GM21737 (cell line): ENCODE measurements around the gene PCDHGB7.
"Not testable (repeated sequence)": the region's sequence is repeated elsewhere in the genome, so short reads cannot be mapped to it uniquely, and the experiment has no call there.

Experiments used
- ATAC-seq: cut with Tn5 transposase; IDR thresholded peaks from one replicate; pipeline ENCODE4 v1.9.1; 2021; ENCODE audit warnings: mild to moderate bottlenecking, moderate library complexity; ENCODE audit not compliant: unreplicated experiment

The PCDHGB7 gene

GRCh38 chr5:141394401-141395187 lies 22.9 kb upstream of the PCDHGB7 start:
- not testable (repeated sequence) for ATAC-seq

GRCh38 chr5:141397756-141398551 lies 19.5 kb upstream of the PCDHGB7 start, which contains the start of gene PCDHGB5:
PCDHGB5 (plus strand) TSS chr5:141397947; CDS start chr5:141398128, 181 bp downstream.
- peak; percentile 88 for ATAC-seq

GRCh38 chr5:141398608-141399007 lies 18.9 kb upstream of the PCDHGB7 start:
- no peak for ATAC-seq

- ATAC-seq = no peak
These were observed 17.8 kb upstream of the PCDHGB7 start for GRCh38 chr5:141399555-141400258.

GRCh38 chr5:141402553-141403243 lies 14.8 kb upstream of the PCDHGB7 start, which contains the start of gene PCDHGA9:
PCDHGA9 (plus strand) TSS chr5:141402778; CDS start chr5:141402953, 175 bp downstream.
- ATAC-seq = no peak

GRCh38 chr5:141403387-141403786 lies 14.1 kb upstream of the PCDHGB7 start:
- no peak for ATAC-seq

GRCh38 chr5:141407790-141408505 lies 9.5 kb upstream of the PCDHGB7 start, which contains the start of gene PCDHGB6:
PCDHGB6 (plus strand) TSS chr5:141408021; CDS start chr5:141408203, 182 bp downstream.
- not testable (repeated sequence) for ATAC-seq

- ATAC-seq = no peak
These were observed 7.7 kb upstream of the PCDHGB7 start for GRCh38 chr5:141409598-141410306.

- ATAC-seq = no peak
These were observed 5.9 kb upstream of the PCDHGB7 start for GRCh38 chr5:141411575-141411974.

GRCh38 chr5:141412854-141413539 lies 4.5 kb upstream of the PCDHGB7 start, which contains the start of gene PCDHGA10:
PCDHGA10 (plus strand) TSS chr5:141412987; CDS start chr5:141413176, 189 bp downstream.
- ATAC-seq = peak; percentile 62

- no peak for ATAC-seq
These were observed 3.9 kb upstream of the PCDHGB7 start for GRCh38 chr5:141413540-141414069.

GRCh38 chr5:141414548-141415274 lies 2.8 kb upstream of the PCDHGB7 start:
- not testable (repeated sequence) for ATAC-seq

- ATAC-seq = not testable (repeated sequence)
These were observed 2.2 kb upstream of the PCDHGB7 start for GRCh38 chr5:141415275-141415618.

GRCh38 chr5:141419074-141419880 lies 1.8 kb downstream of the PCDHGB7 start:
- ATAC-seq = no peak

GRCh38 chr5:141420855-141421488 lies 3.5 kb downstream of the PCDHGB7 start, which contains the start of gene PCDHGA11:
PCDHGA11 (plus strand) TSS chr5:141421051; CDS start chr5:141421228, 177 bp downstream.
- no peak for ATAC-seq

- no peak for ATAC-seq
These were observed 4.0 kb downstream of the PCDHGB7 start for GRCh38 chr5:141421489-141421855.
